Muscle of back (tissue), 11 donors: ENCODE results near the gene RNF214. TPM values are rescaled to one million over a fixed set of nuclear protein-coding genes. Genes with fewer than 3 reads are reported as not detected.
"Not testable (repeated sequence)": the region's sequence is repeated elsewhere in the genome, so short reads cannot be mapped to it uniquely, and the experiment has no call there.

Experiments
- DNase-seq, 3 donors: peaks; one replicate each; pipeline versions ENCODE4 v3.0.0 to v3.0.0-alpha.2; 2013
- polyA plus RNA-seq, 10 donors: library from polyadenylated mRNA; unstranded; fragments of 120-200 nt; gene quantifications; one replicate each; pipeline ENCODE4 v1.2.1, GENCODE V29; 2013; ENCODE audit not compliant: insufficient read length in 10 of 10

RNF214 gene
- polyA plus RNA-seq, 10 donors = 13.5 to 22.5 (median 18.4) TPM

GRCh38 chr11:117197516-117198456, 34.7 kb upstream of the RNF214 start:
- DNase-seq = no peak

DNA sequence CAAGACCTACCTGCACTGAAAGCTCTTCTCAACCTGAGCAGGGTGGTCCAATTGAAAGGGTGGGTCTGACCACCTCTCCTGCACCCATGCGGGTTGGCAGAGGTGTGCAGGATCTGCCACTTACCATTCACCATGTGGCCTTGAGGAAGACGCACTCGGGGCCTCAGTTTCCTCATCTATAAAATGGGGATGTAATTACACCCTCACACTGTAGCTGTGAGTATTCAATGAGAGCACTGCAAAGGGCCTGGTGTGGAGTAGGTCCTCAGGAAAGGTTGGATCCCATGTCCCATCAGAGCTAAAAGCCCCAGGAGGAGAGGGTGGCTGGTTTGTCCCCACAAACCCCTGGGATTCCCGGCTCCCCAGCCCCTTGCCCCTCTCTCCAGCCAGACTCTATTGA, 33.9 kb upstream of the RNF214 start:
- no peak for DNase-seq

DNA sequence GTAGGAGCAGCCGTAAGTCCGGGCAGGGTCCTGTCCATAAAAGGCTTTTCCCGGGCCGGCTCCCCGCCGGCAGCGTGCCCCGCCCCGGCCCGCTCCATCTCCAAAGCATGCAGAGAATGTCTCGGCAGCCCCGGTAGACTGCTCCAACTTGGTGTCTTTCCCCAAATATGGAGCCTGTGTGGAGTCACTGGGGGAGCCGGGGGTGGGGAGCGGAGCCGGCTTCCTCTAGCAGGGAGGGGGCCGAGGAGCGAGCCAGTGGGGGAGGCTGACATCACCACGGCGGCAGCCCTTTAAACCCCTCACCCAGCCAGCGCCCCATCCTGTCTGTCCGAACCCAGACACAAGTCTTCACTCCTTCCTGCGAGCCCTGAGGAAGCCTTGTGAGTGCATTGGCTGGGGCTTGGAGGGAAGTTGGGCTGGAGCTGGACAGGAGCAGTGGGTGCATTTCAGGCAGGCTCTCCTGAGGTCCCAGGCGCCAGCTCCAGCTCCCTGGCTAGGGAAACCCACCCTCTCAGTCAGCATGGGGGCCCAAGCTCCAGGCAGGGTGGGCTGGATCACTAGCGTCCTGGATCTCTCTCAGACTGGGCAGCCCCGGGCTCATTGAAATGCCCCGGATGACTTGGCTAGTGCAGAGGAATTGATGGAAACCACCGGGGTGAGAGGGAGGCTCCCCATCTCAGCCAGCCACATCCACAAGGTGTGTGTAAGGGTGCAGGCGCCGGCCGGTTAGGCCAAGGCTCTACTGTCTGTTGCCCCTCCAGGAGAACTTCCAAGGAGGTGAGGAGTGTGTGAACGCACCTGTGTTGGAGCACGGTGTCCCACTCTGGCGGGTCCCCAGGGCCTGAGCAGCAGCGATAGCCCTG, 33.2 kb upstream of the RNF214 start, which contains the start of gene TAGLN:
Gene TAGLN, plus strand, starts transcription at position 318 of the 863 bp plus-strand sequence. CDS start 3,644 bp downstream, outside the sequence.
- peak; percentile 72 to 95 (median 87) for DNase-seq

DNA sequence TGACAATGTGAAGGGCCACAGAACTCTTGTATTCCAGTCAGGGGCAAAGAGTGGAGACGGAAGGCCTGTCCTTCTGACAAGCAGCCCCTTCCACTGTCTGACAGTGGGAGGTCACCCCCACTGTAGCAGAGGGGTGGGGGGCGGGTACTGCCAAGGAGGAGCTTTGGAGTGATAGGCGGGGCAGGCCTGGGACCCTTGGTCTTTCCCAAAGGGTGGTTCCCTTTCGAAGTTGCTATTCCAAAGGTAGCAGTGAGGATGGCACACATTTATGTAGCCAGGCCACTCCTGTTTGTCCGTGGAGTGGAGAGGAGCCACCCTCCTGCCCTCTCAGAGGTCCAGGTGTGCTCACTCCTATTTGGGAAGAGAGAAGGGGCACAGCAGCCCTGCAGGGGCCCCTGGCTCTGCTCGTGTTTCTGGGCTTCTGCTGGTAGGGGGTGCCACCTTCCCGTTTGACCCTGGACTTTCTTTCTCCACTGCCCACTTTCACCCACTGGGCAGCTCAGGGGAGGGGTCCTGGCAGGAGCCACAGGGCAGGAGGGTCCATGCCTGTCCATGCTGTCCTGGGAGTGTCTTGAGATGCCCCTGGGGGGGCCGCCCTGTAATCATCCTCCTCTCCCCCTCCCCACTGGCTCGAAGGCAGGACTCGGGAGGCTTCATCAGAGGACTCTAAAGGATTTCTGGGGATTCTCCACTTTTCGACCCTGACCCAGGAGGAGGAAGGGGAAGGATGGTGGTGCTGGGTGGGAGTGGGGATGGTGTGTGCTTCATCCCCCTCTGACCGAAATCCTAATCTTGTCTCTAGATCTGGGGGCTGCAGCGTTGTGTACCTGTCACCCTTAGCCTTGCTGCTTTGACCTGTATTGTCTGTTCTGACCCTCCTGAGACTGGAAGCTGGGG, 32.3 kb upstream of the RNF214 start:
- DNase-seq = no peak

DNA sequence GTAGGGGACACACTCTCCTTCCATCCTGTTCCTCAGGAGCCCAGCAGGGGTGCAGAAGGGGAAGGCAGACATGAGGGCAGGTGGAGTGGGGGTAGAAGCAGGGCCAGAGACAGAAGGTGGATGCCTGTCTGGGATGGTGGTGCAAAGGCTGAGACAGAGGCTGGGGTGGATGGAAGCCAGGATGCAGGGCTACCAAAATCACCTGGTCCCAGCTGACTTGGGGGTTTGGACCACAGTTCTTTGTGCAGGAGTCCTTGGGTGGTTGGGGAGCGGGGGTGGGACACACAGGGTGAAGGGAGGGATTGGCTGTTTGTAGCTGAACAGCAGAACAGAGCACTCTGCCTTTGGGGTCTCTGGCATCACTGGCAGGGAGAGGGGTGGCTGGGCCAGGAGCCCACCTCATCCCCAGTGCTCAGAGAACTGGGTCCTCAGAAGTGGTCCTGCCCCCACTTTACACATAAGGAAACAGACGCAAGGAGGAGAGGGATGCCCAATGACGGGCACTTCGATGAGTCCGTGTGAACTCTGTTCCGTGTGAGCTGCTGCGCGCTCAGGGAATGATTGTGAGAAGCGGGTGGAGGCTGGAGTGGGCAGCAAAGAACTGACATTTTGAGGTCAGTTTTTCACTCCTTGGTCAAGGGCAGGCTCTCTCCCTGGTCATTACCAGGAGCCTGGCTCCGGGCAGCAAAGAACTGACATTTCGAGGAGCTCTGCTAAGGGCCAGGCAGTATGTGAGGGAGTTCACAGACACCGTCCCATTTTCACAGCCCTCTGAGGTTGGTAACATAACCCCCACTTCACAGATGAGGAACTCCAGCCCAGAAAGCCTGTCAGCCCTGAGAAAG, 31.4 kb upstream of the RNF214 start:
- DNase-seq = no peak

DNA sequence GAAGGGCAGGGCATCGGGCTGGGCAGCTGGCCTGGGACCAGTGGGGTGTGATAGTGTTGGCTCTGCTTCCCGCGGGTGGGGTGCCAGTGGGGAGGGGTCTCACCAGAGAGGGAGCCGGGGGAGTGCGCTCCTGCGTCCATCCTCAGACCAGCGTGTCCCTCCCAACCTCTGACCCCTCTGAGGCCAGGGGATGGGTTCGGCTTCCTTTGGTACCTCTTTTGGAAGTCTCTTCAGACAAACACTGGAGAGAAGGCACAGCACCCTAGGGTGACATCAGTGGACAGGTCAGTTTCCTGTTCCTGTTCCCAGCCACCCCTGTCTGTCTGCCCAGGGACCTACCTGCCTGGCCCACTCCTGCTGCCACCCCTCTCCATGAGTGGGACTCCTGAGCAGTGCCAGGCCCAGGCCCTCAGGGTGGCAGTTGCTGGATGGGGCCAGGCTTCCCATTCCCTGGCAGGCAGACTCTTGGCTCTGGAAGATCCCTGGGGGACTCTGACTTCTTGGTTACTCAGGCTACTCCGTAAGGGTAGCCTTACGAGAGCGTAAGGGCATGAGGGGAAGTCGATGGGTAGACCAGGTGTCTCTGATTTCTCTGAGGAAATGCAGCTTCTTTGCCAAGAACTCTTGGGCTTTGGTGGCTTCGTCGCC, 30.7 kb upstream of the RNF214 start:
- DNase-seq = no peak

DNA sequence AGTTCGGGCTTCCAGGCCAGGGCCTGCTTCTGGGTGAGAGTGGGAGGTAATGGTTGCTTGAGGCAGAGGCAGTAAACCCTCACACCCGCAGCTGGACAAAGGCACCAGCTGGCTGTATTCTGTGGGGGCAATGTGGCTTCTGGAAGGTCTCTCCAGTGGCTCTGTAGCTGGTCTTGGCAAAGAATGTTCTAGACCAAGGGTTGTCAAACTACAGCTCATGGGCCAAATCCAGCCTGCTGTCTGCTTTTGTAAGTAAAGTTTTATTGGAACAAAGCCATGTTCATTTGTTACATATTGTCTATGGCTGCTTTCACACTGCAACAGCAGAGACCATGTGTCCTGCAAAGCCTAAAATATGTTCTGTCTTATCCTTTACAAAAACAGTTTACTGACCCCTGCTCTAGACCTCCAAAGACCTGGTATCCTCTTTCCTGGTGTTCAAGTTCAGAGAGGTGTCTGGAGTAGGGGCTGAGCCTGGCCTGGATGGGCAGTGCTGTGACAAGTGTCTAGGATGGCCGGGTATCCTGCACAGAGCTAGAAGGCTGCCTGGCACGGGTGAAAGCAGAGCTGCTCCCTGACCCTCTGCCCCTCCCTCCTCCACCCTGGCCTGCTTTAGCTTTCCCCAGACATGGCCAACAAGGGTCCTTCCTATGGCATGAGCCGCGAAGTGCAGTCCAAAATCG, 29.9 kb upstream of the RNF214 start:
- no peak for DNase-seq

DNA sequence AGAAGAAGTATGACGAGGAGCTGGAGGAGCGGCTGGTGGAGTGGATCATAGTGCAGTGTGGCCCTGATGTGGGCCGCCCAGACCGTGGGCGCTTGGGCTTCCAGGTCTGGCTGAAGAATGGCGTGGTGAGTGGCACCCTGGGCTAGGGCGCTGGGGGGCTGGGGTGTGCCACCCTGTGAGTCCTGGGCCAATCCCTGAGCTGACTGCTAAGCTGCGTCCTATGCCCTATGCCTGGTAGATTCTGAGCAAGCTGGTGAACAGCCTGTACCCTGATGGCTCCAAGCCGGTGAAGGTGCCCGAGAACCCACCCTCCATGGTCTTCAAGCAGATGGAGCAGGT, 29.4 kb upstream of the RNF214 start:
- DNase-seq = no peak

DNA sequence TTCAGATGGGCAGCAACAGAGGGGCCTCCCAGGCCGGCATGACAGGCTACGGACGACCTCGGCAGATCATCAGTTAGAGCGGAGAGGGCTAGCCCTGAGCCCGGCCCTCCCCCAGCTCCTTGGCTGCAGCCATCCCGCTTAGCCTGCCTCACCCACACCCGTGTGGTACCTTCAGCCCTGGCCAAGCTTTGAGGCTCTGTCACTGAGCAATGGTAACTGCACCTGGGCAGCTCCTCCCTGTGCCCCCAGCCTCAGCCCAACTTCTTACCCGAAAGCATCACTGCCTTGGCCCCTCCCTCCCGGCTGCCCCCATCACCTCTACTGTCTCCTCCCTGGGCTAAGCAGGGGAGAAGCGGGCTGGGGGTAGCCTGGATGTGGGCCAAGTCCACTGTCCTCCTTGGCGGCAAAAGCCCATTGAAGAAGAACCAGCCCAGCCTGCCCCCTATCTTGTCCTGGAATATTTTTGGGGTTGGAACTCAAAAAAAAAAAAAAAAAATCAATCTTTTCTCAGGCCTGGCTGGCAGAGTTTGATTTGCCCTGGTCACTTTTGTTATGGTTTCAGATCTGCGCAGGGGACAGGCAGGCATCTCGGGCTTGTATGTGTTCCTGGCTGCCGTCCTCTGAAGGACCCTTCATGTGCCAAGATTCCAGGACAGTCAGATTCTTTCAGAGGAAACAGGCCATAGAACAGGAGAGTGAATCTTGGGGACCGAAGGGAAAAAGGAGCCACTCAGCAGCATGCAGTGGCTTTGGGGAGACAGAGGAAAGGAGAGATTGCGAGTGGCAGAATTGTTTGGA, 28.0 kb upstream of the RNF214 start:
- DNase-seq = no peak

- no peak for DNase-seq
Observed at GRCh38 chr11:117205211-117205818, 27.2 kb upstream of the RNF214 start.

DNA sequence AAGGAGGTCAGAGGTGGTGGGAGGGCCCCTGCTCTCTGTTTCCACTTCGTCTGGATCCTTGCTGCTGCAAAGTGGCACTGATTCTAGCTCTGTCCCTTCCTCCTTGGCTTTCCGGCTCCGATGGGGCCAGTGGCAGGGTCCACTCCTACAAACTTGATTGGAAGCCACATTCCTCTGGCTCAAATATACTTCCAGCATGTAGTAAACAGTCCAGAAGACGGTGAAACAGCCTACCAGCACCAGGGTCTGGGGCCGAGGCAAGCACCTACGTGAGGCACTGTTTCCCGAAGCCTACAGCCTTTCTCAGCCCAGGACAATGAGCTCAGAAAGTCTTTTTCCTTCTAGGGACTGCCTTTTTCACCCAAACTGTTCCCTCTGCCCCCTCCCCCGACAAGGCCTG, 26.4 kb upstream of the RNF214 start:
- not testable (repeated sequence) for DNase-seq

GRCh38 chr11:117206859-117207258, 25.6 kb upstream of the RNF214 start:
- not testable (repeated sequence) for DNase-seq

DNA sequence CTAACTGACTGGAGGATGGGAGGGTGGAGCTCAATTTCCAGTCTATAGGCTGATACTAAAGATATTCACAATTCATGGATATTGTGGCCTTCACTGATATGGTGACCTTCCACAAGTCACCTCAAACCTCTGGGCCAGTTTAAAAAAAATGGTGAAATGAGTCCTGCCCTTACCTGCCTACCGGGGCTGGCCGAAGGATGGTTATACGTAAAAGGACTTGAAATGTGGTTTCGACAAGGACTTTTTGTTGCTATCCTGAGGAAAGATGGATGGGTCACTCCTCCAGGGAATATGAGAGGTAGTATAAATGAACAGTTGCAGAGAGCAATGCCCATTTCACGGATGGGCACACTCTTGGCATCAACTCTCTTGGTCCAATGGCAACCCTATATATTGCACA, 25.0 kb upstream of the RNF214 start:
- not testable (repeated sequence) for DNase-seq

GRCh38 chr11:117208710-117209109, 23.8 kb upstream of the RNF214 start:
- not testable (repeated sequence) for DNase-seq

GRCh38 chr11:117209351-117210125, 22.9 kb upstream of the RNF214 start:
- not testable (repeated sequence) for DNase-seq

- no peak for DNase-seq
Observed at GRCh38 chr11:117210620-117211019, 21.9 kb upstream of the RNF214 start.

GRCh38 chr11:117212697-117213355, 19.6 kb upstream of the RNF214 start:
- DNase-seq = no peak
